ENCODE data around the gene MYH7. TPM values are rescaled to one million over a fixed set of nuclear protein-coding genes. Genes with fewer than 3 reads are reported as not detected.

The MYH7 gene
- total RNA-seq, 5 donors from 2014 or later (not counting 1 experiment from before 2014, with no cell fraction given) = not detected

GRCh38 chr14:23406725-23407355 is 28.6 kb downstream of the MYH7 start:
- H3K36me3 Mint-ChIP-seq = no peaks in the 10 kb centered on the region
- ChIA-PET CTCF (no interaction called here), POLR2A (no interaction called here)
- no peaks in the 10 kb centered on the region for H3K9me3 ChIP-seq
- WGBS (ENCODE audit: insufficient coverage) = 85% methylated on average over 14 of the region's 15 CpGs
- H3K9me3 Mint-ChIP-seq = no peaks in the 10 kb centered on the region
- ATAC-seq (replicated peaks in 1 of 4) (no peak), DNase-seq (no peak)
- H3K27me3 ChIP-seq (replicated peaks in 1 of 2; ENCODE audit: control insufficient read depth in 2 of 2, extremely low read depth in 1 of 2, insufficient read depth in 2 of 2, low read length in 1 of 2) = peaks cover 0 to 51% of the 10 kb centered on the region in 2 experiments
- H3K27ac Mint-ChIP-seq = no peak overlapping the region
- H3K4me1 Mint-ChIP-seq = no peaks in the 10 kb centered on the region
- peaks cover 22 to 39% of the 10 kb centered on the region in 2 donors for H3K27me3 Mint-ChIP-seq
- H3K4me3 ChIP-seq (ENCODE audit: control insufficient read depth in 1 of 2, extremely low read depth in 1 of 2, low read length in 1 of 2) = no peak overlapping the region
- H3K36me3 ChIP-seq (ENCODE audit: control insufficient read depth in 2 of 2, extremely low read depth in 1 of 2, insufficient read depth in 1 of 2, low read length in 1 of 2) = no peaks in the 10 kb centered on the region
- no peak overlapping the region for H3K27ac ChIP-seq (ENCODE audit: low read length)
- no peak overlapping the region for H3K4me3 Mint-ChIP-seq
- no peaks in the 10 kb centered on the region for H3K4me1 ChIP-seq (ENCODE audit: control insufficient read depth in 1 of 2, extremely low read depth in 1 of 2, insufficient read depth in 2 of 2, low read length in 2 of 2)

GRCh38 chr14:23406244-23406643 is 29.2 kb downstream of the MYH7 start:
- Mint-ChIP-seq H3K4me3 (no peak overlapping the region), H3K27me3 (peaks cover 21 to 38% of the 10 kb centered on the region in 2 donors), H3K4me1 (no peaks in the 10 kb centered on the region), H3K9me3 (no peaks in the 10 kb centered on the region), H3K36me3 (no peaks in the 10 kb centered on the region), H3K27ac (no peak overlapping the region)
- DNase-seq = no peak
- Histone ChIP-seq H3K4me3 (ENCODE audit: control insufficient read depth in 1 of 2, extremely low read depth in 1 of 2, low read length in 1 of 2) (no peak overlapping the region), H3K27me3 (replicated peaks in 1 of 2; ENCODE audit: control insufficient read depth in 2 of 2, extremely low read depth in 1 of 2, insufficient read depth in 2 of 2, low read length in 1 of 2) (peaks cover 0 to 51% of the 10 kb centered on the region in 2 experiments), H3K4me1 (ENCODE audit: control insufficient read depth in 1 of 2, extremely low read depth in 1 of 2, insufficient read depth in 2 of 2, low read length in 2 of 2) (no peaks in the 10 kb centered on the region), H3K9me3 (no peaks in the 10 kb centered on the region), H3K36me3 (ENCODE audit: control insufficient read depth in 2 of 2, extremely low read depth in 1 of 2, insufficient read depth in 1 of 2, low read length in 1 of 2) (no peaks in the 10 kb centered on the region), H3K27ac (ENCODE audit: low read length) (no peak overlapping the region)
- POLR2A ChIA-PET = no interaction called here
- ATAC-seq (replicated peaks in 1 of 4) = no peak
- 65% methylated on average over 4 of the region's 4 CpGs for WGBS (ENCODE audit: insufficient coverage)
- CTCF ChIA-PET = no interaction called here

GRCh38 chr14:23405516-23406025 is 29.9 kb downstream of the MYH7 start:
- 78% methylated on average over 13 of the region's 13 CpGs for WGBS (ENCODE audit: insufficient coverage)
- ATAC-seq (replicated peaks in 1 of 4) = no peak
- H3K4me1 Mint-ChIP-seq = no peaks in the 10 kb centered on the region
- H3K4me3 Mint-ChIP-seq = no peak overlapping the region
- POLR2A ChIA-PET = no interaction called here
- no peaks in the 10 kb centered on the region for H3K4me1 ChIP-seq (ENCODE audit: control insufficient read depth in 1 of 2, extremely low read depth in 1 of 2, insufficient read depth in 2 of 2, low read length in 2 of 2)
- H3K9me3 Mint-ChIP-seq = no peaks in the 10 kb centered on the region
- CTCF ChIA-PET = no interaction called here
- no peaks in the 10 kb centered on the region for H3K9me3 ChIP-seq
- no peaks in the 10 kb centered on the region for H3K36me3 ChIP-seq (ENCODE audit: control insufficient read depth in 2 of 2, extremely low read depth in 1 of 2, insufficient read depth in 1 of 2, low read length in 1 of 2)
- no peak overlapping the region for H3K4me3 ChIP-seq (ENCODE audit: control insufficient read depth in 1 of 2, extremely low read depth in 1 of 2, low read length in 1 of 2)
- DNase-seq = no peak
- H3K27me3 Mint-ChIP-seq = peaks cover 21 to 38% of the 10 kb centered on the region in 2 donors
- peaks cover 0 to 49% of the 10 kb centered on the region in 2 experiments for H3K27me3 ChIP-seq (replicated peaks in 1 of 2; ENCODE audit: control insufficient read depth in 2 of 2, extremely low read depth in 1 of 2, insufficient read depth in 2 of 2, low read length in 1 of 2)
- H3K27ac ChIP-seq (ENCODE audit: low read length) = no peak overlapping the region
- no peaks in the 10 kb centered on the region for H3K36me3 Mint-ChIP-seq
- no peak overlapping the region for H3K27ac Mint-ChIP-seq

GRCh38 chr14:23405096-23405495 is 30.4 kb downstream of the MYH7 start:
- 77% methylated on average over 8 of the region's 10 CpGs for WGBS (ENCODE audit: insufficient coverage)
- ATAC-seq (replicated peaks in 1 of 4) = no peak
- Mint-ChIP-seq H3K36me3 (no peaks in the 10 kb centered on the region), H3K9me3 (no peaks in the 10 kb centered on the region), H3K27me3 (peaks cover 21 to 38% of the 10 kb centered on the region in 2 donors), H3K27ac (no peak overlapping the region), H3K4me3 (no peak overlapping the region), H3K4me1 (no peaks in the 10 kb centered on the region)
- Histone ChIP-seq H3K36me3 (ENCODE audit: control insufficient read depth in 2 of 2, extremely low read depth in 1 of 2, insufficient read depth in 1 of 2, low read length in 1 of 2) (no peaks in the 10 kb centered on the region), H3K4me1 (ENCODE audit: control insufficient read depth in 1 of 2, extremely low read depth in 1 of 2, insufficient read depth in 2 of 2, low read length in 2 of 2) (no peaks in the 10 kb centered on the region), H3K27me3 (replicated peaks in 1 of 2; ENCODE audit: control insufficient read depth in 2 of 2, extremely low read depth in 1 of 2, insufficient read depth in 2 of 2, low read length in 1 of 2) (peaks cover 0 to 44% of the 10 kb centered on the region in 2 experiments), H3K4me3 (ENCODE audit: control insufficient read depth in 1 of 2, extremely low read depth in 1 of 2, low read length in 1 of 2) (no peak overlapping the region), H3K9me3 (no peaks in the 10 kb centered on the region), H3K27ac (ENCODE audit: low read length) (no peak overlapping the region)
- no peak for DNase-seq
- ChIA-PET CTCF (no interaction called here), POLR2A (no interaction called here)

- WGBS (ENCODE audit: insufficient coverage) = 89% methylated on average over 12 of the region's 14 CpGs
- H3K27me3 Mint-ChIP-seq = peaks cover 21 to 38% of the 10 kb centered on the region in 2 donors
- ChIA-PET POLR2A (no interaction called here), CTCF (no interaction called here)
- DNase-seq (no peak), ATAC-seq (replicated peaks in 1 of 4) (no peak)
- Histone ChIP-seq H3K4me1 (ENCODE audit: control insufficient read depth in 1 of 2, extremely low read depth in 1 of 2, insufficient read depth in 2 of 2, low read length in 2 of 2) (no peaks in the 10 kb centered on the region), H3K36me3 (ENCODE audit: control insufficient read depth in 2 of 2, extremely low read depth in 1 of 2, insufficient read depth in 1 of 2, low read length in 1 of 2) (no peaks in the 10 kb centered on the region), H3K4me3 (ENCODE audit: control insufficient read depth in 1 of 2, extremely low read depth in 1 of 2, low read length in 1 of 2) (no peak overlapping the region), H3K27me3 (replicated peaks in 1 of 2; ENCODE audit: control insufficient read depth in 2 of 2, extremely low read depth in 1 of 2, insufficient read depth in 2 of 2, low read length in 1 of 2) (peaks cover 0 to 40% of the 10 kb centered on the region in 2 experiments), H3K27ac (ENCODE audit: low read length) (no peak overlapping the region), H3K9me3 (no peaks in the 10 kb centered on the region)
- no peaks in the 10 kb centered on the region for H3K9me3 Mint-ChIP-seq
- no peaks in the 10 kb centered on the region for H3K36me3 Mint-ChIP-seq
- H3K4me1 Mint-ChIP-seq = no peaks in the 10 kb centered on the region
- H3K4me3 Mint-ChIP-seq = no peak overlapping the region
- H3K27ac Mint-ChIP-seq = no peak overlapping the region
These were observed 31.0 kb downstream of the MYH7 start for GRCh38 chr14:23404331-23404900.

- no peaks in the 10 kb centered on the region for H3K36me3 ChIP-seq (ENCODE audit: control insufficient read depth in 2 of 2, extremely low read depth in 1 of 2, insufficient read depth in 1 of 2, low read length in 1 of 2)
- CTCF ChIA-PET = no interaction called here
- Mint-ChIP-seq H3K4me3 (no peak overlapping the region), H3K27ac (no peak overlapping the region), H3K9me3 (no peaks in the 10 kb centered on the region), H3K27me3 (peaks cover 19 to 38% of the 10 kb centered on the region in 2 donors), H3K36me3 (no peaks in the 10 kb centered on the region), H3K4me1 (no peaks in the 10 kb centered on the region)
- H3K27me3 ChIP-seq (replicated peaks in 1 of 2; ENCODE audit: control insufficient read depth in 2 of 2, extremely low read depth in 1 of 2, insufficient read depth in 2 of 2, low read length in 1 of 2) = peaks cover 0 to 43% of the 10 kb centered on the region in 2 experiments
- H3K9me3 ChIP-seq = no peaks in the 10 kb centered on the region
- H3K4me3 ChIP-seq (ENCODE audit: control insufficient read depth in 1 of 2, extremely low read depth in 1 of 2, low read length in 1 of 2) = no peak overlapping the region
- H3K27ac ChIP-seq (ENCODE audit: low read length) = no peak overlapping the region
- POLR2A ChIA-PET = no interaction called here
- WGBS (ENCODE audit: insufficient coverage) = no CpG with 5 or more reads among the region's 4 CpGs
- H3K4me1 ChIP-seq (ENCODE audit: control insufficient read depth in 1 of 2, extremely low read depth in 1 of 2, insufficient read depth in 2 of 2, low read length in 2 of 2) = no peaks in the 10 kb centered on the region
- DNase-seq (no peak), ATAC-seq (replicated peaks in 1 of 4) (no peak)
These were observed 31.6 kb downstream of the MYH7 start for GRCh38 chr14:23403908-23404307.

Data from T-cell (primary cell).